ENCODE results near the gene SENP3. TPM values are rescaled to one million over a fixed set of nuclear protein-coding genes. Genes with fewer than 3 reads are reported as not detected.

The SENP3 gene
- total RNA-seq, 2 experiments from 2014 or later, result 112 to 116 TPM

GRCh38 chr17:7551396-7551795 is 10.3 kb upstream of the SENP3 start:
- ChIA-PET POLR2A (interaction anchor here (0.6 kb wide), 1 partner anchor 19 kb away, joined by 3 read pairs; no protein-coding TSS in a partner anchor), CTCF (interaction anchor here (1.6 to 3.6 kb wide), 3 partner anchors 9 to 28 kb away, joined by 4 to 15 read pairs (median 10); partner anchors contain the start of gene SENP3)

DNA sequence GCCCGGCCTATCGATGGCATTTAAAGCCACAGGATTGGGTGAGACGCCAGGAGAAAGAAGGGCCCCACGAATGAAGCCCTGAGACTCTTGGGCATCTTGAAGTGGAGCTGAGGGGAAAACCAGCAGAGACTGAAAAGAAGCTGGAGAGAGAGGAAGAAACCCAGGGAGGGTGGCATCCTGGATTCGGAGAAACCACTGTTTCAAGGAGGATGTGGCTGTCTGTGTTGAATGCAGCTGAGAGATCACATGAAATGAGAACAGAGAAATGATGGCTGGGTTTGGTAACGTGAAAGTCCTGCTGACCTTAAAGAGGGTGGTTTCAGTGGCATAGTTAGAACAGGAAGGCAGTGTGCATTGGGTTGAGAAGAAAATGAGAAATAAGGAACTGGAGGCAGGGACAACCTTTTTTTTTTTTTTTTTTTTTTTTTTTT is 9.1 kb upstream of the SENP3 start:
- ChIA-PET POLR2A (interaction anchor here (0.6 to 1.0 kb wide), 4 partner anchors 8 to 146 kb away, joined by 3 to 10 read pairs (median 4); no protein-coding TSS in a partner anchor), CTCF (interaction anchor here (0.7 to 1.7 kb wide), 9 partner anchors 8 to 583 kb away, joined by 3 to 10 read pairs (median 4); partner anchors contain the start of gene SENP3)

- ChIA-PET CTCF (interaction anchor here (0.7 to 1.7 kb wide), 6 partner anchors 29 to 116 kb away, joined by 3 to 7 read pairs (median 4); partner anchors contain the start of gene MPDU1), POLR2A (no interaction called here)
Measured at GRCh38 chr17:7553356-7553755, 8.4 kb upstream of the SENP3 start.

GRCh38 chr17:7555320-7555948 is 6.3 kb upstream of the SENP3 start:
- POLR2A ChIA-PET, result no interaction called here
- CTCF ChIA-PET, result interaction anchor here (0.6 kb wide), 1 partner anchor 56 kb away, joined by 3 read pairs; no protein-coding TSS in a partner anchor

GRCh38 chr17:7556627-7557026 is 5.1 kb upstream of the SENP3 start:
- POLR2A ChIA-PET, result interaction anchor here (0.6 kb wide), 1 partner anchor 10 kb away, joined by 4 read pairs; no protein-coding TSS in a partner anchor
- CTCF ChIA-PET, result interaction anchor here (1.3 to 2.9 kb wide), 3 partner anchors 31 to 260 kb away, joined by 3 to 7 read pairs (median 4); no protein-coding TSS in a partner anchor

DNA sequence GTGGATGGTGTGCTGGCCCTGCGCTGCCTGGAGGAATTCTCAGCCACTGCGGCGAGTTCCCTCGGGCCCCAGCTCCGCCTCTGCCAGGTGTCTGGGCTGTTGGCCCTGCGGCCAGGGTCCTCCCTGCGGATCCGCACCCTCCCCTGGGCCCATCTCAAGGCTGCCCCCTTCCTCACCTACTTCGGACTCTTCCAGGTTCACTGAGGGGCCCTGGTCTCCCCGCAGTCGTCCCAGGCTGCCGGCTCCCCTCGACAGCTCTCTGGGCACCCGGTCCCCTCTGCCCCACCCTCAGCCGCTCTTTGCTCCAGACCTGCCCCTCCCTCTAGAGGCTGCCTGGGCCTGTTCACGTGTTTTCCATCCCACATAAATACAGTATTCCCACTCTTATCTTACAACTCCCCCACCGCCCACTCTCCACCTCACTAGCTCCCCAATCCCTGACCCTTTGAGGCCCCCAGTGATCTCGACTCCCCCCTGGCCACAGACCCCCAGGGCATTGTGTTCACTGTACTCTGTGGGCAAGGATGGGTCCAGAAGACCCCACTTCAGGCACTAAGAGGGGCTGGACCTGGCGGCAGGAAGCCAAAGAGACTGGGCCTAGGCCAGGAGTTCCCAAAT is 4.5 kb upstream of the SENP3 start:
- POLR2A ChIA-PET, result no interaction called here

GRCh38 chr17:7557775-7558543 is 3.8 kb upstream of the SENP3 start:
- ChIA-PET POLR2A (no interaction called here), CTCF (interaction anchor here (0.8 to 2.9 kb wide), 7 partner anchors 22 to 262 kb away, joined by 3 to 7 read pairs (median 3); partner anchors contain the start of genes CD68 and FXR2)

More for the DNA sequence above, 4.5 kb upstream of the SENP3 start:
- CTCF ChIA-PET, result interaction anchor here (1.3 to 2.9 kb wide), 4 partner anchors 32 to 261 kb away, joined by 3 to 7 read pairs (median 4); partner anchors contain the start of gene FXR2

DNA sequence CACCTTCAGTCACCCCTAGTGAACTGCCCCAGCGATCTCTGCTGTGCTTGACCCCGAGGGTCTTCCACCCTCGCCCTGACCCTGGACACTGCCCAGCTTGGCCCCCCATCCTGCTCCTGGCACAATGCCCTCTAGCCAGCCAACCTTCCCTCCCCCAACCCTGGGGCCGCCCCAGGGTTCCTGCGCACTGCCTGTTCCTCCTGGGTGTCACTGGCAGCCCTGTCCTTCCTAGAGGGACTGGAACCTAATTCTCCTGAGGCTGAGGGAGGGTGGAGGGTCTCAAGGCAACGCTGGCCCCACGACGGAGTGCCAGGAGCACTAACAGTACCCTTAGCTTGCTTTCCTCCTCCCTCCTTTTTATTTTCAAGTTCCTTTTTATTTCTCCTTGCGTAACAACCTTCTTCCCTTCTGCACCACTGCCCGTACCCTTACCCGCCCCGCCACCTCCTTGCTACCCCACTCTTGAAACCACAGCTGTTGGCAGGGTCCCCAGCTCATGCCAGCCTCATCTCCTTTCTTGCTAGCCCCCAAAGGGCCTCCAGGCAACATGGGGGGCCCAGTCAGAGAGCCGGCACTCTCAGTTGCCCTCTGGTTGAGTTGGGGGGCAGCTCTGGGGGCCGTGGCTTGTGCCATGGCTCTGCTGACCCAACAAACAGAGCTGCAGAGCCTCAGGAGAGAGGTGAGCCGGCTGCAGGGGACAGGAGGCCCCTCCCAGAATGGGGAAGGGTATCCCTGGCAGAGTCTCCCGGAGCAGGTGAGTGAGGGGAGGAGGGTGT is 3.0 kb upstream of the SENP3 start, which contains the start of gene TNFSF13:
Gene TNFSF13, plus strand, starts transcription at position 207 of the 776 bp plus-strand sequence. Its CDS starts 290 bp downstream, at position 497.
- ChIA-PET POLR2A (no interaction called here), CTCF (interaction anchor here (0.8 to 2.9 kb wide), 5 partner anchors 21 to 122 kb away, joined by 3 to 7 read pairs (median 3); partner anchors contain the start of genes CD68 and FXR2)

GRCh38 chr17:7559320-7560171 is 2.2 kb upstream of the SENP3 start:
- ChIA-PET CTCF (interaction anchor here (0.9 to 3.1 kb wide), 25 partner anchors 7 to 295 kb away, joined by 3 to 36 read pairs (median 8); partner anchors contain the start of genes ACAP1, CD68, NEURL4 and POLR2A), POLR2A (no interaction called here)

GRCh38 chr17:7560172-7561027 is 1.3 kb upstream of the SENP3 start:
- POLR2A ChIA-PET, result interaction anchor here (0.7 to 1.9 kb wide), 7 partner anchors 8 to 127 kb away, joined by 3 to 10 read pairs (median 4); partner anchors contain the start of genes MPDU1, TMEM102 and TP53
- CTCF ChIA-PET, result interaction anchor here (0.6 to 3.1 kb wide), 42 partner anchors 8 to 296 kb away, joined by 3 to 36 read pairs (median 5); partner anchors contain the start of genes ACAP1, CD68, NEURL4 and POLR2A

DNA sequence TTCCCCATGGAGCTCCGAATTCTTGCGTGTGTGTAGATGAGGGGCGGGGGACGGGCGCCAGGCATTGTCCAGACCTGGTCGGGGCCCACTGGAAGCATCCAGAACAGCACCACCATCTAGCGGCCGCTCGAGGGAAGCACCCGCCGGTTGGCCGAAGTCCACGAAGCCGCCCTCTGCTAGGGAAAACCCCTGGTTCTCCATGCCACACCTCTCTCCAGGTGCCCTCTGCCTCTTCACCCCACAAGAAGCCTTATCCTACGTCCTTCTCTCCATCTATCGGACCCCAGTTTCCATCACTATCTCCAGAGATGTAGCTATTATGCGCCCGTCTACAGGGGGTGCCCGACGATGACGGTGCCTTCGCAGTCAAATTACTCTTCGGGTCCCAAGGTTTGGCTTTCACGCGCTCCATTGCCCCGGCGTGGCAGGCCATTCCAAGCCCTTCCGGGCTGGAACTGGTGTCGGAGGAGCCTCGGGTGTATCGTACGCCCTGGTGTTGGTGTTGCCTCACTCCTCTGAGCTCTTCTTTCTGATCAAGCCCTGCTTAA is 617 bp upstream of the SENP3 start:
- ChIA-PET CTCF (interaction anchor here (0.6 to 3.1 kb wide), 47 partner anchors 9 to 526 kb away, joined by 3 to 36 read pairs (median 4); partner anchors contain the start of genes ACAP1, CD68, MPDU1 and NEURL4), POLR2A (interaction anchor here (0.7 to 1.9 kb wide), 8 partner anchors 8 to 126 kb away, joined by 3 to 10 read pairs (median 4); partner anchors contain the start of genes MPDU1, TMEM102 and TP53)

- ChIA-PET POLR2A (interaction anchor here (0.6 to 1.9 kb wide), 5 partner anchors 13 to 296 kb away, joined by 5 to 10 read pairs (median 6); partner anchors contain the start of gene MPDU1), CTCF (interaction anchor here (2.2 to 3.1 kb wide), 6 partner anchors 9 to 126 kb away, joined by 8 to 29 read pairs (median 22); partner anchors contain the start of genes SOX15 and TMEM102)
Measured at GRCh38 chr17:7562208-7562605, 488 bp downstream of the SENP3 start.

DNA sequence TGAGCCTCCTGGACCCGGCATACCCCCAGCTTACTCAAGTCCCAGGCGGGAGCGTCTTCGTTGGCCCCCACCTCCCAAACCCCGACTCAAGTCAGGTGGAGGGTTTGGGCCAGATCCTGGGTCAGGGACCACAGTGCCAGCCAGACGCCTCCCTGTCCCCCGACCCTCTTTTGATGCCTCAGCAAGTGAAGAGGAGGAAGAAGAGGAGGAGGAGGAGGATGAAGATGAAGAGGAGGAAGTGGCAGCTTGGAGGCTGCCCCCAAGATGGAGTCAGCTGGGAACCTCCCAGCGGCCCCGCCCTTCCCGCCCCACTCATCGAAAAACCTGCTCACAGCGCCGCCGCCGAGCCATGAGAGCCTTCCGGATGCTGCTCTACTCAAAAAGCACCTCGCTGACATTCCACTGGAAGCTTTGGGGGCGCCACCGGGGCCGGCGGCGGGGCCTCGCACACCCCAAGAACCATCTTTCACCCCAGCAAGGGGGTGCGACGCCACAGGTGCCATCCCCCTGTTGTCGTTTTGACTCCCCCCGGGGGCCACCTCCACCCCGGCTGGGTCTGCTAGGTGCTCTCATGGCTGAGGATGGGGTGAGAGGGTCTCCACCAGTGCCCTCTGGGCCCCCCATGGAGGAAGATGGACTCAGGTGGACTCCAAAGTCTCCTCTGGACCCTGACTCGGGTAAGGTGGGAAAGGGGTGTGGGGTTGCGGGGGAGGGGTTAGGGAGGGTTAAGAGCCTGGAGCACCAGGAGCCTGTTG is 1.6 kb downstream of the SENP3 start:
- ChIA-PET CTCF (interaction anchor here (0.6 kb wide), 1 partner anchor 65 kb away, joined by 3 read pairs; no protein-coding TSS in a partner anchor), POLR2A (interaction anchor here (0.5 to 1.5 kb wide), 2 partner anchors 12 to 364 kb away, joined by 6 to 7 read pairs; no protein-coding TSS in a partner anchor)

DNA sequence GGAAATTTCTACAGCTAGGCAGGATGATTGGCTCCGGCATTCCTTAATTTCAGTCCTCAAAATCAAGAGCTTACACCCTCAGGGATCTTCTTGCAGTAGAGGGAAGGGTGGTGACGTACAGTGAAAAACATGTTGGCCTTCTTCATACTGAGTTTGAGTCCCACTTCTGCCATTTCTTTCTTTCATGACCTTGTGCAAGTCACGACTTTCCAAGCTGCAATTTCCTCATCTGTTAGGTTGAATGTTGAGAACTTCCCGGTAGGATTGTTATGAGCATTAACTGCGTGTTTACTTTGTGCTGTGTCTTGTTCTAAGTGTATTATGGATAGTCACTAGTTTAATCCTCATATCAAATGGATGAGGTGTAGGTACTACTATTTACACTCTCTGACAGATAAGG is 7.9 kb downstream of the SENP3 start:
- POLR2A ChIA-PET, result no interaction called here
- CTCF ChIA-PET, result interaction anchor here (2.2 to 4.2 kb wide), 2 partner anchors 9 to 20 kb away, joined by 7 to 27 read pairs; partner anchors contain the start of gene SENP3

DNA sequence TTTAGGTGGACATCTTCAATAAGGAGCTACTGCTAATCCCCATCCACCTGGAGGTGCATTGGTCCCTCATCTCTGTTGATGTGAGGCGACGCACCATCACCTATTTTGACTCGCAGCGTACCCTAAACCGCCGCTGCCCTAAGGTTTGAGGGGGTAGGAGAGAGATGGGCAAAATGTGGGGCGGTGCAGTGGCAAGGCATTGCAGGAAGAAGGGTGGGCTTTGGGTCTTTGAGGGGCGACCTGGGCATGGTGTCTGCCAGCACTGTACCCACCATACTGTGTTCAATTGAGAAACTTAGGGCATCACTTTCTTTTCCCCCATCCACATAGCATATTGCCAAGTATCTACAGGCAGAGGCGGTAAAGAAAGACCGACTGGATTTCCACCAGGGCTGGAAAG is 8.6 kb downstream of the SENP3 start:
- CTCF ChIA-PET, result interaction anchor here (2.2 to 4.2 kb wide), 2 partner anchors 9 to 19 kb away, joined by 7 to 27 read pairs; partner anchors contain the start of gene SENP3

More for the DNA sequence above, 8.6 kb downstream of the SENP3 start:
- POLR2A ChIA-PET, result interaction anchor here (0.6 kb wide), 1 partner anchor 18 kb away, joined by 3 read pairs; no protein-coding TSS in a partner anchor
